Measurements from ENCODE around the gene STPG2. TPM values are rescaled to one million over a fixed set of nuclear protein-coding genes. Genes with fewer than 3 reads are reported as not detected.

The STPG2 gene
- total and polyA plus RNA-seq, 2 donors (not counting 3 experiments of a cell fraction or from before 2014, with no cell fraction given) = not detected

- no TSS peak for BruUV-seq (replicated peaks)
- dilution Hi-C loops (cut with MboI; ENCODE audit: extremely low pct_ligation_motif_present, low sequenced_read_pairs) = no loop called here
- no peak for FAIRE-seq
- H3K79me2 ChIP-seq (ENCODE audit: control insufficient read depth, insufficient read depth, low read length) = no peaks in the 10 kb centered on the region
- CTCF ChIA-PET = interaction anchor here (1.6 kb wide), 1 partner anchor 13 kb away, joined by 3 read pairs; no protein-coding TSS in a partner anchor
- intact Hi-C loops (cut with micrococcal nuclease) = no loop called here
- no peaks in the 10 kb centered on the region for H4K20me1 ChIP-seq (replicated peaks; ENCODE audit: control insufficient read depth, extremely low read depth, insufficient read depth, low read length)
- no peak overlapping the region for H3K4me2 ChIP-seq (ENCODE audit: insufficient read depth, low read length)
- H3K4me3 ChIP-seq (replicated peaks in 1 of 3; ENCODE audit: insufficient read depth in 1 of 3, low read depth in 1 of 3, low read length in 3 of 3) = no peak overlapping the region
- peaks cover 0 to 4% of the 10 kb centered on the region in 2 experiments for H3K27me3 ChIP-seq (ENCODE audit: control insufficient read depth in 2 of 2, insufficient read depth in 2 of 2, low read length in 2 of 2)
- H3K9me3 ChIP-seq (replicated peaks; ENCODE audit: control insufficient read depth, insufficient read depth, low read length) = no peaks in the 10 kb centered on the region
- POLR2A ChIA-PET = no interaction called here
- H3K27ac ChIP-seq (ENCODE audit: insufficient read depth, low read depth, low read length) = no peak overlapping the region
- H3K4me1 ChIP-seq (ENCODE audit: control insufficient read depth, extremely low read depth, insufficient read depth, low read length) = no peaks in the 10 kb centered on the region
- TF ChIP-seq POLR2AphosphoS5 (IDR thresholded peaks at IDR 0.05; ENCODE audit: insufficient read depth, low read depth, low read length) (no peak), JUN (IDR thresholded peaks at IDR 0.05; ENCODE audit: borderline replicate concordance, insufficient read depth, insufficient read length, low read depth) (no peak), FOS (IDR thresholded peaks at IDR 0.05; ENCODE audit: borderline replicate concordance, insufficient read depth, low read length) (no peak), MYC (IDR thresholded peaks at IDR 0.05; ENCODE audit: low read depth, low read length) (no peak), GATA2 (IDR thresholded peaks at IDR 0.05; ENCODE audit: insufficient read depth, insufficient read length, low read depth, low read length) (no peak), EZH2 (IDR thresholded peaks at IDR 0.05; ENCODE audit: borderline replicate concordance, low read depth, low read length, severe bottlenecking) (no peak), POLR2A (IDR thresholded peaks at IDR 0.05; ENCODE audit: low read depth, low read length) (no peak)
- TF ChIP-seq, protein P1, sequence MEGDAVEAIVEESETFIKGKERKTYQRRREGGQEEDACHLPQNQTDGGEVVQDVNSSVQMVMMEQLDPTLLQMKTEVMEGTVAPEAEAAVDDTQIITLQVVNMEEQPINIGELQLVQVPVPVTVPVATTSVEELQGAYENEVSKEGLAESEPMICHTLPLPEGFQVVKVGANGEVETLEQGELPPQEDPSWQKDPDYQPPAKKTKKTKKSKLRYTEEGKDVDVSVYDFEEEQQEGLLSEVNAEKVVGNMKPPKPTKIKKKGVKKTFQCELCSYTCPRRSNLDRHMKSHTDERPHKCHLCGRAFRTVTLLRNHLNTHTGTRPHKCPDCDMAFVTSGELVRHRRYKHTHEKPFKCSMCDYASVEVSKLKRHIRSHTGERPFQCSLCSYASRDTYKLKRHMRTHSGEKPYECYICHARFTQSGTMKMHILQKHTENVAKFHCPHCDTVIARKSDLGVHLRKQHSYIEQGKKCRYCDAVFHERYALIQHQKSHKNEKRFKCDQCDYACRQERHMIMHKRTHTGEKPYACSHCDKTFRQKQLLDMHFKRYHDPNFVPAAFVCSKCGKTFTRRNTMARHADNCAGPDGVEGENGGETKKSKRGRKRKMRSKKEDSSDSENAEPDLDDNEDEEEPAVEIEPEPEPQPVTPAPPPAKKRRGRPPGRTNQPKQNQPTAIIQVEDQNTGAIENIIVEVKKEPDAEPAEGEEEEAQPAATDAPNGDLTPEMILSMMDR (IDR thresholded peaks at IDR 0.05; ENCODE audit: extremely low read depth in 1 of 2, insufficient read depth in 1 of 2, low read depth in 1 of 2, low read length in 2 of 2) = no peak
- no peak for DNase-seq (ENCODE audit: low read depth, low spot score)
- H2AFZ ChIP-seq (ENCODE audit: low read depth, low read length) = no peak overlapping the region
- H3K9me1 ChIP-seq (replicated peaks; ENCODE audit: control insufficient read depth, extremely low read depth, insufficient read depth, low read length) = no peaks in the 10 kb centered on the region
- H3K36me3 ChIP-seq (ENCODE audit: control insufficient read depth in 2 of 2, extremely low read depth in 1 of 2, insufficient read depth in 2 of 2, low read length in 2 of 2) = no peaks in the 10 kb centered on the region
- no peak overlapping the region for H3K9ac ChIP-seq (replicated peaks; ENCODE audit: extremely low read depth, insufficient read depth, low read length)
Measured at GRCh38 chr4:98166025-98166730, 22.9 kb upstream of the STPG2 start.

All from endothelial cell of umbilical vein (primary cell).